HCT116 (cell line): Measurements from ENCODE around the gene AHSA1. TPM values are rescaled to one million over a fixed set of nuclear protein-coding genes. Genes with fewer than 3 reads are reported as not detected.

ENCODE experiments used
- ATAC-seq: fragments of 200-7000 bp; cut with Tn5 transposase; 2 replicates; pipeline ENCODE4 v1.9.1; 2020; ENCODE audit warnings: mild to moderate bottlenecking, moderate library complexity
- BruUV-seq: library from RNA; stranded (reverse); fragments of 400-500 nt; replicated peaks from 2 replicates; lab custom pipeline; 2021; lab: Mats Ljungman, UMichigan
- CTCF ChIA-PET: fragments of 300-600 bp; sonication (Branson Sonifier 250); formaldehyde crosslinking; loops from one replicate; lab custom pipeline; 2021; ENCODE audit warnings: antibody characterized with exemption; lab: Charles Lee
- POLR2A ChIA-PET: fragments of 300-600, 350-600 bp; sonication (Branson Sonifier 250); formaldehyde crosslinking; loops from one replicate; lab custom pipeline; 2021; ENCODE audit warnings: antibody characterized with exemption; lab: Charles Lee
- RAD21 ChIA-PET, 2 experiments: fragments of 300-600 bp; sonication (Branson Sonifier 250); formaldehyde crosslinking; loops; one replicate each; lab custom pipeline; 2023; ENCODE audit warnings: low total read pairs in 2 of 2; ENCODE audit not compliant: uncharacterized antibody in 2 of 2, unreplicated experiment in 2 of 2, low non-redundant PET in 1 of 2; lab: Charles Lee
- DNase-seq: peaks from one replicate; pipeline ENCODE4 v3.0.0-alpha.2; 2010; ENCODE audit warnings: low read depth, low spot score
- H2AFZ ChIP-seq: fragments of 200-600 bp; shearing (Covaris generic), sonication (generic); 2 replicates; pipeline ENCODE4 v1.6.1; 2017; ENCODE audit warnings: low read depth, mixed run types, mixed read lengths, antibody characterized with exemption, low read length; ENCODE audit not compliant: poor library complexity, severe bottlenecking
- H3K27ac ChIP-seq: 2 replicates; pipeline ENCODE4 v1.5.1; 2012; ENCODE audit warnings: low read depth, low read length
- H3K27me3 ChIP-seq: fragments of 200-600 bp; sonication (generic); 2 replicates; pipeline ENCODE4 v1.6.1; 2016; ENCODE audit warnings: mixed run types, low read length, mixed read lengths; ENCODE audit not compliant: insufficient read depth
- H3K36me3 ChIP-seq, 2 experiments: fragments of 200-500 bp in 1 of 2; fragments of 200-600 bp in 1 of 2; sonication (Bioruptor generic) in 1 of 2; sonication (generic) in 1 of 2; 2 replicates each; pipeline versions ENCODE4 v1.5.1 to v1.6.1; 2014 to 2016; ENCODE audit warnings: low read length in 2 of 2, inconsistent platforms in 1 of 2, mixed read lengths in 1 of 2, mixed run types in 1 of 2; ENCODE audit not compliant: insufficient read depth in 2 of 2, control insufficient read depth in 1 of 2
- H3K4me1 ChIP-seq, 2 experiments: fragments of 200-600 bp in 1 of 2; sonication (generic) in 1 of 2; 2 replicates each; pipeline versions ENCODE4 v1.5.1 to v1.6.1; 2012 to 2017; ENCODE audit warnings: low read length in 2 of 2, inconsistent platforms in 1 of 2, mild to moderate bottlenecking in 1 of 2, mixed read lengths in 1 of 2, mixed run types in 1 of 2, moderate library complexity in 1 of 2; ENCODE audit not compliant: insufficient read depth in 2 of 2, control insufficient read depth in 1 of 2
- H3K4me2 ChIP-seq: fragments of 200-600 bp; sonication (generic); 2 replicates; pipeline ENCODE4 v1.6.1; 2017; ENCODE audit warnings: mixed run types, low read length, mixed read lengths
- H3K4me3 ChIP-seq, 2 experiments: fragments of 200-600 bp in 1 of 2; sonication (generic) in 1 of 2; replicated peaks in 1 of 2; 2 replicates each; pipeline ENCODE4 v1.5.1; 2011 to 2016; ENCODE audit warnings: low read length in 2 of 2, control low read depth in 1 of 2, low read depth in 1 of 2, mild to moderate bottlenecking in 1 of 2, mixed read lengths in 1 of 2, mixed run types in 1 of 2
- H3K79me2 ChIP-seq: fragments of 200-600 bp; sonication (generic); 2 replicates; pipeline ENCODE4 v1.6.1; 2017; ENCODE audit warnings: mild to moderate bottlenecking, mixed run types, low read length, moderate library complexity, mixed read lengths; ENCODE audit not compliant: insufficient read depth
- H3K9ac ChIP-seq: fragments of 200-600 bp; sonication (generic); 2 replicates; pipeline ENCODE4 v1.6.1; 2016; ENCODE audit warnings: low read length, mixed read lengths
- H3K9me2 ChIP-seq: fragments of 200-600 bp; sonication (generic), shearing (Covaris generic); 2 replicates; pipeline ENCODE4 v1.6.1; 2017; ENCODE audit warnings: mixed run types, mild to moderate bottlenecking, moderate library complexity; ENCODE audit not compliant: insufficient read depth
- H3K9me3 ChIP-seq, 2 experiments: fragments of 200-500 bp in 1 of 2; fragments of 200-600 bp in 1 of 2; sonication (Bioruptor generic) in 1 of 2; sonication (generic) in 1 of 2; 2 replicates each; pipeline ENCODE4 v1.6.1; 2014 to 2017; ENCODE audit warnings: low read length in 2 of 2, mixed read lengths in 2 of 2, inconsistent platforms in 1 of 2, low read depth in 1 of 2, mild to moderate bottlenecking in 1 of 2, mixed run types in 1 of 2, moderate library complexity in 1 of 2; ENCODE audit not compliant: control insufficient read depth in 1 of 2, insufficient read depth in 1 of 2
- H4K20me1 ChIP-seq: fragments of 200-600 bp; sonication (generic), shearing (Covaris generic); 2 replicates; pipeline ENCODE4 v1.6.1; 2017; ENCODE audit warnings: mixed run types, mild to moderate bottlenecking, moderate library complexity; ENCODE audit not compliant: insufficient read depth
- CBX3 ChIP-seq: IDR thresholded peaks from 2 replicates; pipeline ENCODE4 v1.6.1; 2012; ENCODE audit warnings: low read depth
- CEBPB ChIP-seq: IDR thresholded peaks from 2 replicates; pipeline ENCODE4 v1.6.1; 2012; ENCODE audit warnings: low read depth
- EZH2 ChIP-seq: fragments of 200-600 bp; sonication (generic); IDR thresholded peaks from 2 replicates; pipeline ENCODE4 v1.6.1; 2017; ENCODE audit warnings: antibody characterized with exemption, mixed run types
- EZH2phosphoT487 ChIP-seq: fragments of 200-600 bp; IDR thresholded peaks from 2 replicates; pipeline ENCODE4 v1.6.1; 2018; ENCODE audit warnings: antibody characterized with exemption, borderline replicate concordance
- JUND ChIP-seq: IDR thresholded peaks from 2 replicates; pipeline ENCODE4 v1.6.1; 2012
- POLR2A ChIP-seq: IDR thresholded peaks from 2 replicates; pipeline ENCODE4 v1.7.0; 2011; ENCODE audit warnings: borderline replicate concordance; ENCODE audit not compliant: insufficient read depth, insufficient read length; ENCODE audit errors: extremely low read depth
- POLR2AphosphoS5 ChIP-seq: IDR thresholded peaks from 2 replicates; pipeline ENCODE4 v1.6.1; 2011; ENCODE audit warnings: mild to moderate bottlenecking, low read depth, low read length, moderate library complexity
- RAD21 ChIP-seq: IDR thresholded peaks from 2 replicates; pipeline ENCODE4 v1.6.1; 2012; ENCODE audit warnings: low read depth, mild to moderate bottlenecking
- SIN3A ChIP-seq: IDR thresholded peaks from 2 replicates; pipeline ENCODE4 v1.6.1; 2012; ENCODE audit warnings: low read depth
- SRF ChIP-seq: IDR thresholded peaks from 2 replicates; pipeline ENCODE4 v1.6.1; 2012; ENCODE audit warnings: low read depth
- TCF7L2 ChIP-seq: IDR thresholded peaks from 2 replicates; pipeline ENCODE4 v1.7.0; 2011; ENCODE audit warnings: borderline replicate concordance, inconsistent platforms; ENCODE audit not compliant: insufficient read depth, insufficient read length; ENCODE audit errors: extremely low read depth
- YY1 ChIP-seq: IDR thresholded peaks from 2 replicates; pipeline ENCODE4 v1.6.1; 2011; ENCODE audit warnings: low read length, low read depth, moderate library complexity, mild to moderate bottlenecking; ENCODE audit not compliant: insufficient replicate concordance; ENCODE audit errors: extremely low read depth
- ZFX ChIP-seq: fragments of 450-650 bp; IDR thresholded peaks from 2 replicates; pipeline ENCODE4 v1.6.1; 2017
- ZNF274 ChIP-seq: fragments of 200-500 bp; sonication (Bioruptor generic); IDR thresholded peaks from 2 replicates; pipeline ENCODE4 v1.6.1; 2014; ENCODE audit warnings: mild to moderate bottlenecking, low read depth, low read length, inconsistent platforms
- intact Hi-C: fragments of 100-400 bp; cut with micrococcal nuclease; formaldehyde crosslinking; loops from 2 replicates; pipeline ENCODE4 v1.10.0; 2022
- total RNA-seq: library from RNA; stranded (reverse); gene quantifications from one replicate; pipeline ENCODE4 v1.2.1, GENCODE V29; 2021; ENCODE audit not compliant: unreplicated experiment
- TF ChIP-seq, protein P1 (sequence below): IDR thresholded peaks from 2 replicates; pipeline ENCODE4 v1.6.1; 2012
- TF ChIP-seq, protein P2 (sequence below): IDR thresholded peaks from 2 replicates; pipeline ENCODE4 v1.6.1; 2011; ENCODE audit warnings: mild to moderate bottlenecking, low read length, moderate library complexity; ENCODE audit not compliant: insufficient replicate concordance; ENCODE audit errors: extremely low read depth

Gene AHSA1
- total RNA-seq, 1 experiment from 2014 or later, result 222 TPM

DNA sequence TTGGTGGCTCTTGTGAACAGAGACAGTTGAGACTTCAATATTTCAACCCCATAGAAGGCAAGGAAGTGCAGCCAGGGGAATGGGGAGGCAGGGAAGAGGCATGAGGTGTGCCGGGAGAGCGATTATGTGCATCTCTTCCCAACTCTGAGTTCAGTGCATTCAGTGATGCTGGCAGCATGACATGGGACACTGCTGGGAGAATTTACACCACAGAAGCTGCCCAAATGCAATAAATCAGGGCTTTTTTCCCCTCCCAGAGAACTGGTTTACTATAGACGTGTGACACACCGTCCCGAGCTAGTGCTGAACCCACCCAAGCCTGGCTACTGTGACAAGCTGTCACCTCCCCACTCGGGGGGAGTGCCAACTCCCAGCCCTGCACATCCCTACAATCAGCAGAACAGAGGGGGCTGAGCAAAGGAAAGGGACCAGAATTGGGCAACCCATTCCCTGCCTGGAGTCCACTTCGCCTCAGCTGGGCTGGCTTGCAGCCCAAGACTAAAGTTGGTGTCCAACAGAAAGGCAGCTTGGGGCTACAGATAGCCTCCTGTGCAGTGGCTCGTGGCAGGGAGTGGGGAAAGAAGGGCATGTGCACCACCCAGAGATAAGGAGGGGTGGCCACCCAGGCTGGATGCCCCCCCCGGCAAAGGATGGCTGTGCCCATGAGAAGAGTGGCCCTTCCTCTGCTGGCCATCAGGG lies 16.7 kb downstream of the AHSA1 start:
- Histone ChIP-seq H4K20me1 (no peaks in the 10 kb centered on the region), H3K36me3 (0 out of 4 replicates have a peak, but pooled peaks cover 0 to 2% of the 10 kb centered on the region in 2 experiments), H2AFZ (no peak overlapping the region), H3K9me2 (no peaks in the 10 kb centered on the region), H3K4me3 (no peak overlapping the region), H3K79me2 (no peaks in the 10 kb centered on the region), H3K9ac (no peak overlapping the region), H3K27ac (no peak overlapping the region), H3K4me1 (no peaks in the 10 kb centered on the region), H3K27me3 (0 out of 2 replicates have a peak, but pooled peaks cover 4% of the 10 kb centered on the region), H3K4me2 (no peak overlapping the region), H3K9me3 (no peaks in the 10 kb centered on the region)
- ChIA-PET CTCF (interaction anchor here (0.8 kb wide), 1 partner anchor 16 kb away, joined by 3 read pairs; no protein-coding TSS in a partner anchor), RAD21 (no interaction called here), POLR2A (no interaction called here)
- no TSS peak for BruUV-seq
- DNase-seq (no peak), ATAC-seq (no peak)
- TF ChIP-seq EZH2 (no peak), SRF (no peak), RAD21 (no peak)
- intact Hi-C loops, result no loop called here

DNA sequence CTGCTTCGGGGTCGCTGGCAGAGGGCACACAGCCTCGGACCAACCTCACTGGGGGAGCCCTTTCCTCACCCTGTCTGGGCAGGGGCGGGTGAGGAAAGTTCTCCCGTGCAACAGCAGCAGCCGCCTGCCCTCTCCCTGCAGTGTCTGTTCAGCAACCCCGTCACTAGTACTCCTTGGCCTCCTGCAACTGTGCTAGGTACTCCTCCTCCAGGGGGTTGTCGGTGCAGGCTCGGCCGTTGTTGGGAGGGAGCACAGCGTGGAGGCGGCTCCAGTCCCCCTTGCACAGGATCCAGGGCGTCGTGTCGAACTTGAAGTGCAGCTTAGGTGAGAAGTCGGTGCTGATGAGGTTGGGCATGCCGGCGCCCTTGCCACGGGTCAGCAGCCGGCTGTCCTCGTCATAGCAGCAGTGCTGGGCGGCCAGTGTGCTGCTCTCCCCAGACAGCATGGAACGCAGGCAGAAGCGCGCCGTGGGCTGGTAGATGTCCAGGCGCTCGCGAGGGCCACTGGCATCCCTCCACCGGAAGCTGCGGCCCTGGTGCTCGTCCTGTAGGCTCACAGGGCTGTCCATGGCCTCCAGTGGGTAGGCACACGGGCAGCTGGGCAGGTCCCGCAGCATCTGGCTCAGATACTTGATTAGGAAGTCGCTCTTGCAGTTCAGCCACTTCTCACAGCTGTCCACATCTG lies 17.7 kb downstream of the AHSA1 start:
- H3K9me3 ChIP-seq, result no peaks in the 10 kb centered on the region
- DNase-seq, result no peak
- POLR2A ChIA-PET, result no interaction called here
- CTCF ChIA-PET, result interaction anchor here (2.0 kb wide), 1 partner anchor 17 kb away, joined by 5 read pairs; no protein-coding TSS in a partner anchor
- H3K4me2 ChIP-seq, result no peak overlapping the region
- H3K79me2 ChIP-seq, result no peaks in the 10 kb centered on the region
- H2AFZ ChIP-seq, result no peak overlapping the region
- no TSS peak for BruUV-seq
- RAD21 ChIA-PET, result no interaction called here
- H3K36me3 ChIP-seq, result no peaks in the 10 kb centered on the region
- H4K20me1 ChIP-seq, result no peaks in the 10 kb centered on the region
- no peak overlapping the region for H3K27ac ChIP-seq
- ATAC-seq, result no peak
- H3K9ac ChIP-seq, result no peak overlapping the region
- intact Hi-C loops, result no loop called here
- H3K27me3 ChIP-seq, result 0 out of 2 replicates have a peak, but pooled peaks cover 4% of the 10 kb centered on the region
- H3K9me2 ChIP-seq, result no peaks in the 10 kb centered on the region
- no peak overlapping the region for H3K4me3 ChIP-seq
- no peaks in the 10 kb centered on the region for H3K4me1 ChIP-seq
- no peak for TF ChIP-seq EZH2
- TF ChIP-seq CBX3, result no peak
- TF ChIP-seq JUND, result no peak
- TF ChIP-seq ZNF274, result no peak
- TF ChIP-seq SIN3A, result no peak
- TF ChIP-seq EZH2phosphoT487, result no peak
- TF ChIP-seq CEBPB, result no peak
- TF ChIP-seq ZFX, result no peak
- TF ChIP-seq, protein P1, sequence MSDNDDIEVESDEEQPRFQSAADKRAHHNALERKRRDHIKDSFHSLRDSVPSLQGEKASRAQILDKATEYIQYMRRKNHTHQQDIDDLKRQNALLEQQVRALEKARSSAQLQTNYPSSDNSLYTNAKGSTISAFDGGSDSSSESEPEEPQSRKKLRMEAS, result no peak
- TF ChIP-seq TCF7L2, result no peak
- TF ChIP-seq, protein P2, sequence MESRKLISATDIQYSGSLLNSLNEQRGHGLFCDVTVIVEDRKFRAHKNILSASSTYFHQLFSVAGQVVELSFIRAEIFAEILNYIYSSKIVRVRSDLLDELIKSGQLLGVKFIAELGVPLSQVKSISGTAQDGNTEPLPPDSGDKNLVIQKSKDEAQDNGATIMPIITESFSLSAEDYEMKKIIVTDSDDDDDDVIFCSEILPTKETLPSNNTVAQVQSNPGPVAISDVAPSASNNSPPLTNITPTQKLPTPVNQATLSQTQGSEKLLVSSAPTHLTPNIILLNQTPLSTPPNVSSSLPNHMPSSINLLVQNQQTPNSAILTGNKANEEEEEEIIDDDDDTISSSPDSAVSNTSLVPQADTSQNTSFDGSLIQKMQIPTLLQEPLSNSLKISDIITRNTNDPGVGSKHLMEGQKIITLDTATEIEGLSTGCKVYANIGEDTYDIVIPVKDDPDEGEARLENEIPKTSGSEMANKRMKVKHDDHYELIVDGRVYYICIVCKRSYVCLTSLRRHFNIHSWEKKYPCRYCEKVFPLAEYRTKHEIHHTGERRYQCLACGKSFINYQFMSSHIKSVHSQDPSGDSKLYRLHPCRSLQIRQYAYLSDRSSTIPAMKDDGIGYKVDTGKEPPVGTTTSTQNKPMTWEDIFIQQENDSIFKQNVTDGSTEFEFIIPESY, result no peak
- TF ChIP-seq POLR2A, result no peak
- TF ChIP-seq YY1, result no peak
- no peak for TF ChIP-seq POLR2AphosphoS5
